ENCODE data around the gene PPL. TPM values are rescaled to one million over a fixed set of nuclear protein-coding genes. Genes with fewer than 3 reads are reported as not detected.

PPL gene
- total RNA-seq, 4 donors from 2014 or later, result 52.2 to 246 (median 200) TPM

GRCh38 chr16:4886151-4886550 lies 50.8 kb downstream of the PPL start:
- Histone ChIP-seq H3K4me3 (no peak overlapping the region), H3K27me3 (no peaks in the 10 kb centered on the region), H3K27ac (no peak overlapping the region), H3K9me3 (no peaks in the 10 kb centered on the region), H3K36me3 (peaks cover 0 to 97% (median 15%) of the 10 kb centered on the region in 3 donors), H3K4me1 (peaks cover 0 to 12% (median 0%) of the 10 kb centered on the region in 4 donors)
- 97 to 99% methylated on average over 5 of the region's 5 CpGs for WGBS, 2 donors
- TF ChIP-seq, protein P1, sequence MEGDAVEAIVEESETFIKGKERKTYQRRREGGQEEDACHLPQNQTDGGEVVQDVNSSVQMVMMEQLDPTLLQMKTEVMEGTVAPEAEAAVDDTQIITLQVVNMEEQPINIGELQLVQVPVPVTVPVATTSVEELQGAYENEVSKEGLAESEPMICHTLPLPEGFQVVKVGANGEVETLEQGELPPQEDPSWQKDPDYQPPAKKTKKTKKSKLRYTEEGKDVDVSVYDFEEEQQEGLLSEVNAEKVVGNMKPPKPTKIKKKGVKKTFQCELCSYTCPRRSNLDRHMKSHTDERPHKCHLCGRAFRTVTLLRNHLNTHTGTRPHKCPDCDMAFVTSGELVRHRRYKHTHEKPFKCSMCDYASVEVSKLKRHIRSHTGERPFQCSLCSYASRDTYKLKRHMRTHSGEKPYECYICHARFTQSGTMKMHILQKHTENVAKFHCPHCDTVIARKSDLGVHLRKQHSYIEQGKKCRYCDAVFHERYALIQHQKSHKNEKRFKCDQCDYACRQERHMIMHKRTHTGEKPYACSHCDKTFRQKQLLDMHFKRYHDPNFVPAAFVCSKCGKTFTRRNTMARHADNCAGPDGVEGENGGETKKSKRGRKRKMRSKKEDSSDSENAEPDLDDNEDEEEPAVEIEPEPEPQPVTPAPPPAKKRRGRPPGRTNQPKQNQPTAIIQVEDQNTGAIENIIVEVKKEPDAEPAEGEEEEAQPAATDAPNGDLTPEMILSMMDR (IDR thresholded peaks at IDR 0.05), result no peak
- TF ChIP-seq EP300 (IDR thresholded peaks at IDR 0.05), result no peak
- TF ChIP-seq POLR2A (IDR thresholded peaks at IDR 0.05), result no peak
- DNase-seq (ENCODE audit: low spot score in 2 of 2), result no peak

DNA sequence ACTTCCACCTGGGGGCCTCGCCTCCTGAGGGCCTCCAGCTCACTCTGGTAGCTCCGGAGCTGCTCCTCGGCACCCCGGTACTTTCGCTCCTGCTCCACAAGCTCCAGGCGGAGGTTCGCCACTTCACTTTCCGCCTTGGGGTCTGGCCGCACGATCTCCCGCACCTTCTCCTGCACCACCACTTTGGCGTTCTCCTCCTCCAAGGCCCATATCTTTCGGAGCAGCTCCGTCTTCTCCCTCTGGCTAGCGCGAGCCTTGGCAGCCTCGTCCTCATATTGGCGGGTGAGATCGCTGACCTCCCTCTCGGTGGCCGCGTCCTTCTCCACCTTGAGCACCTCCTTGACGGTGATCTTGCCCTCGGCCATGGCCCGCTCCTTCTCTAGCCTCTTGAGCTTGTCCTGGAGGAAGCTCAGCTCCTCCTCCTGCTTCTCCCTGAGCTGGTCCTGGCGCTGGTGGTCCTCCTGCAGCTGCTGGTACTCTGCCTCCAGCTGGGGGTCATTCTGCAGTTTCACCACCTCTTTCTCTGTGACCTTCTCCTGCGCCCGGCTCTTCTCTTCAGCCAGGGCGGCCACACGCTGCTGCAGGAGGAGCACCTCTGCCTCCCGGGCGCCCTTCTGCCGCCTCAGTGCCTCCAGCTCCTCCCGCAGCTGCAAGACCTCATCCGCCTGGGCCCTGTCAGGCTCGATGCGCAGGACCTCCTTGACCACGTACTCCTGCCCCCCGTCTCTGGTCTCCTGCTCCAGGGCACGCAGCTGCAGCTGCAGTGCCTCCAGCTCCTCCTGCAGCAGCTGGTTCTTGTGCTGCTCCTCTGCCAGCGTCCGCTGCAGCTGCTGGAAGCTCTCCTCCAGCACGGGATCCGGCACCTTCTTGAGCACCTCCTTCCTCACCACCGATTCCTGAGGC lies 51.7 kb downstream of the PPL start:
- TF ChIP-seq, protein P1 (IDR thresholded peaks at IDR 0.05), result no peak
- no peak for TF ChIP-seq EP300 (IDR thresholded peaks at IDR 0.05)
- TF ChIP-seq POLR2A (IDR thresholded peaks at IDR 0.05), result no peak
- DNase-seq (ENCODE audit: low spot score in 2 of 2), result no peak
- H3K9me3 ChIP-seq, result no peaks in the 10 kb centered on the region
- WGBS, 2 donors, result 95 to 96% methylated on average over 39 to 45 of the region's 45 CpGs
- H3K4me3 ChIP-seq, result no peak overlapping the region
- H3K27ac ChIP-seq, result no peak overlapping the region
- H3K27me3 ChIP-seq, result no peaks in the 10 kb centered on the region
- H3K4me1 ChIP-seq, result peaks cover 0 to 12% (median 0%) of the 10 kb centered on the region in 4 donors
- peaks cover 0 to 97% (median 15%) of the 10 kb centered on the region in 3 donors for H3K36me3 ChIP-seq

GRCh38 chr16:4884209-4884608 lies 52.7 kb downstream of the PPL start:
- H3K4me3 ChIP-seq, result no peak overlapping the region
- H3K4me1 ChIP-seq, result peaks cover 0 to 12% (median 0%) of the 10 kb centered on the region in 4 donors
- TF ChIP-seq EP300 (IDR thresholded peaks at IDR 0.05) (no peak), POLR2A (IDR thresholded peaks at IDR 0.05) (no peak)
- TF ChIP-seq, protein P1 (IDR thresholded peaks at IDR 0.05), result no peak
- no peak for DNase-seq (ENCODE audit: low spot score in 2 of 2)
- H3K9me3 ChIP-seq, result no peaks in the 10 kb centered on the region
- H3K27me3 ChIP-seq, result no peaks in the 10 kb centered on the region
- H3K36me3 ChIP-seq, result peaks cover 0 to 98% (median 15%) of the 10 kb centered on the region in 3 donors
- H3K27ac ChIP-seq, result no peak overlapping the region
- 93 to 96% methylated on average over 34 of the region's 34 CpGs for WGBS, 2 donors

DNA sequence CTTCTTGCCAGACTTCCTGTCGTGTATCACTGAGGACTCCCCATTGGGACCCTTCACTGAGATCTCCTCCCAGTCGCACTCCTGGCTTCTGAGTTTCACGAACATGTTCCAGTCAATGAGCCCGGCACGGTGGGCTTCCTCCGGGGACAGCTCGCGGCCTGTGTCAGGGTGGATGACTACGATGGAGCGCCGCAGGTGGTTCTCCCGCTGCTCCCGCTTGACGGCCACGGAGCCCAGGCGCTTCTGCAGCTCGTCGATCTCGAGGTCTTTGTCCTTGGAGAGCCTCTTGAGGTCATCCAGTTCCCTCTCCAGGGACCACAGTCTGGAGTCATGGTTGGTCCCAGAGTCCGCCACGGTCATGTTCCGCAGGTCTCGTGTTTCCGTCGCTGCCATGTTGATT lies 53.4 kb downstream of the PPL start:
- peaks cover 0 to 100% (median 15%) of the 10 kb centered on the region in 3 donors for H3K36me3 ChIP-seq
- WGBS, 2 donors, result 95 to 97% methylated on average over 25 of the region's 25 CpGs

More for the DNA sequence above, 53.4 kb downstream of the PPL start:
- Histone ChIP-seq H3K4me3 (no peak overlapping the region), H3K4me1 (peaks cover 0 to 12% (median 0%) of the 10 kb centered on the region in 4 donors), H3K27me3 (no peaks in the 10 kb centered on the region), H3K9me3 (no peaks in the 10 kb centered on the region), H3K27ac (no peak overlapping the region)
- no peak for DNase-seq (ENCODE audit: low spot score in 2 of 2)
- TF ChIP-seq POLR2A (IDR thresholded peaks at IDR 0.05) (no peak), EP300 (IDR thresholded peaks at IDR 0.05) (no peak)
- TF ChIP-seq, protein P1 (IDR thresholded peaks at IDR 0.05), result no peak

All from tibial nerve (tissue), 4 donors.